Neural cell (in vitro differentiated cells): ENCODE results near the gene MACROH2A1. TPM values are rescaled to one million over a fixed set of nuclear protein-coding genes. Genes with fewer than 3 reads are reported as not detected.

ENCODE experiments used
- H2AFZ ChIP-seq: fragments of 200-600, 300-800 bp; sonication (generic), shearing (Covaris generic); 2 replicates; pipeline ENCODE4 v1.6.0; 2014; ENCODE audit warnings: low read depth, mild to moderate bottlenecking, antibody characterized with exemption, low read length, moderate library complexity
- H3F3A ChIP-seq: fragments of 200-600 bp; shearing (Covaris generic); 2 replicates; pipeline ENCODE4 v1.6.1; 2016; ENCODE audit warnings: mild to moderate bottlenecking, moderate library complexity, mixed read lengths, antibody characterized with exemption, low read length; ENCODE audit not compliant: insufficient read depth, poor library complexity, severe bottlenecking
- H3K27ac ChIP-seq: fragments of 200-600, 300-800 bp; sonication (generic), shearing (Covaris generic); 2 replicates; pipeline ENCODE4 v1.5.1; 2014; ENCODE audit warnings: mild to moderate bottlenecking, low read length, moderate library complexity
- H3K27me3 ChIP-seq: fragments of 300-800, 200-600 bp; sonication (generic), shearing (Covaris generic); 2 replicates; pipeline ENCODE4 v1.6.0; 2014; ENCODE audit warnings: mild to moderate bottlenecking, low read depth, low read length, moderate library complexity; ENCODE audit not compliant: insufficient read depth
- H3K36me3 ChIP-seq: fragments of 300-800, 200-600 bp; sonication (generic), shearing (Covaris generic); 2 replicates; pipeline ENCODE4 v1.5.1; 2014; ENCODE audit warnings: mild to moderate bottlenecking, antibody characterized with exemption, low read length, moderate library complexity; ENCODE audit not compliant: insufficient read depth
- H3K4me2 ChIP-seq: fragments of 300-800, 200-600 bp; sonication (generic), shearing (Covaris generic); 2 replicates; pipeline ENCODE4 v1.6.0; 2014; ENCODE audit warnings: mild to moderate bottlenecking, low read length
- H3K4me3 ChIP-seq: fragments of 300-800, 200-600 bp; sonication (generic), shearing (Covaris generic); 2 replicates; pipeline ENCODE4 v1.5.1; 2014; ENCODE audit warnings: mild to moderate bottlenecking, low read length, moderate library complexity
- H3K79me2 ChIP-seq: fragments of 200-600 bp; shearing (Covaris generic); replicated peaks from 2 replicates; pipeline ENCODE4 v1.6.0; 2014; ENCODE audit warnings: mild to moderate bottlenecking, low read length, moderate library complexity; ENCODE audit not compliant: insufficient read depth
- H3K9ac ChIP-seq: fragments of 300-800, 200-600 bp; sonication (generic), shearing (Covaris generic); 2 replicates; pipeline ENCODE4 v1.6.1; 2016; ENCODE audit warnings: mild to moderate bottlenecking, low read length, mixed read lengths
- H3K9me2 ChIP-seq: fragments of 200-600 bp; shearing (Covaris generic); 2 replicates; pipeline ENCODE4 v1.6.1; 2016; ENCODE audit warnings: mild to moderate bottlenecking, low read length, mixed read lengths; ENCODE audit not compliant: insufficient read depth
- H3K9me3 ChIP-seq: fragments of 200-600, 300-800 bp; sonication (generic), shearing (Covaris generic); 2 replicates; pipeline ENCODE4 v1.6.1; 2016; ENCODE audit warnings: mild to moderate bottlenecking, mixed run types, low read length, moderate library complexity, mixed read lengths
- H4K20me1 ChIP-seq: fragments of 200-600 bp; shearing (Covaris generic); 2 replicates; pipeline ENCODE4 v1.6.1; 2016; ENCODE audit warnings: mild to moderate bottlenecking, mixed run types; ENCODE audit not compliant: insufficient read depth
- EP300 ChIP-seq: fragments of 450-650 bp; conservative IDR thresholded peaks from 2 replicates; pipeline ENCODE4 v1.6.1; 2014; ENCODE audit warnings: antibody characterized with exemption, mild to moderate bottlenecking, moderate library complexity; ENCODE audit not compliant: poor library complexity, severe bottlenecking
- EZH2 ChIP-seq: fragments of 200-600, 300-800 bp; shearing (Covaris generic), sonication (generic); IDR thresholded peaks from 2 replicates; pipeline ENCODE4 v1.6.1; 2014; ENCODE audit warnings: antibody characterized with exemption, low read length, borderline replicate concordance, mild to moderate bottlenecking; ENCODE audit not compliant: insufficient read depth, poor library complexity, severe bottlenecking
- MXI1 ChIP-seq: fragments of 450-650 bp; conservative IDR thresholded peaks from 2 replicates; pipeline ENCODE4 v1.6.1; 2014; ENCODE audit warnings: antibody characterized with exemption, mild to moderate bottlenecking; ENCODE audit not compliant: poor library complexity, severe bottlenecking
- POLR2AphosphoS5 ChIP-seq: IDR thresholded peaks from 2 replicates; pipeline ENCODE4 v1.6.1; 2012
- RAD21 ChIP-seq: fragments of 450-650 bp; conservative IDR thresholded peaks from 2 replicates; pipeline ENCODE4 v1.6.1; 2014; ENCODE audit warnings: antibody characterized with exemption, mild to moderate bottlenecking, moderate library complexity
- REST ChIP-seq: IDR thresholded peaks from 2 replicates; pipeline ENCODE4 v1.6.1; 2012; ENCODE audit warnings: borderline replicate concordance
- SMC3 ChIP-seq: fragments of 450-650 bp; conservative IDR thresholded peaks from 2 replicates; pipeline ENCODE4 v1.6.1; 2014; ENCODE audit warnings: antibody characterized with exemption, mild to moderate bottlenecking, moderate library complexity; ENCODE audit not compliant: poor library complexity
- TAF1 ChIP-seq: IDR thresholded peaks from 2 replicates; pipeline ENCODE4 v1.6.1; 2012; ENCODE audit warnings: low read depth
- polyA plus RNA-seq: library from polyadenylated mRNA; depleted of rRNA; stranded (reverse); fragments of >200 nt; gene quantifications from 2 replicates; pipeline ENCODE4 v1.2.3, GENCODE V29; 2014
- TF ChIP-seq, protein P1 (sequence below): fragments of 450-650 bp; IDR thresholded peaks from 2 replicates; pipeline ENCODE4 v1.5.1; 2014; ENCODE audit warnings: antibody characterized with exemption, mild to moderate bottlenecking, moderate library complexity; ENCODE audit not compliant: poor library complexity, severe bottlenecking

MACROH2A1 gene
- polyA plus RNA-seq, 1 donor from 2014 or later: 351 TPM

- Histone ChIP-seq H3K9ac (no peak overlapping the region), H3K4me2 (no peak overlapping the region), H3K79me2 (no peaks in the 10 kb centered on the region), H3K27ac (no peak overlapping the region), H3K4me3 (no peak overlapping the region), H3K9me2 (no peaks in the 10 kb centered on the region), H3K27me3 (no peaks in the 10 kb centered on the region), H2AFZ (no peak overlapping the region), H3K36me3 (no peaks in the 10 kb centered on the region), H3F3A (no peaks in the 10 kb centered on the region), H3K9me3 (no peaks in the 10 kb centered on the region), H4K20me1 (no peaks in the 10 kb centered on the region)
- TF ChIP-seq RAD21: no peak
These were observed 92.5 kb downstream of the MACROH2A1 start for GRCh38 chr5:135306557-135306956.

- Histone ChIP-seq H4K20me1 (no peaks in the 10 kb centered on the region), H3K9me2 (no peaks in the 10 kb centered on the region), H3K4me2 (no peak overlapping the region), H3K27me3 (no peaks in the 10 kb centered on the region), H3K79me2 (no peaks in the 10 kb centered on the region), H3K27ac (no peak overlapping the region), H3F3A (no peaks in the 10 kb centered on the region), H3K36me3 (no peaks in the 10 kb centered on the region), H3K9me3 (no peaks in the 10 kb centered on the region), H2AFZ (no peak overlapping the region), H3K9ac (no peak overlapping the region), H3K4me3 (no peak overlapping the region)
- TF ChIP-seq EZH2 (no peak), EP300 (no peak), RAD21 (no peak), POLR2AphosphoS5 (no peak), TAF1 (no peak), MXI1 (no peak), SMC3 (no peak), REST (no peak)
- TF ChIP-seq, protein P1, sequence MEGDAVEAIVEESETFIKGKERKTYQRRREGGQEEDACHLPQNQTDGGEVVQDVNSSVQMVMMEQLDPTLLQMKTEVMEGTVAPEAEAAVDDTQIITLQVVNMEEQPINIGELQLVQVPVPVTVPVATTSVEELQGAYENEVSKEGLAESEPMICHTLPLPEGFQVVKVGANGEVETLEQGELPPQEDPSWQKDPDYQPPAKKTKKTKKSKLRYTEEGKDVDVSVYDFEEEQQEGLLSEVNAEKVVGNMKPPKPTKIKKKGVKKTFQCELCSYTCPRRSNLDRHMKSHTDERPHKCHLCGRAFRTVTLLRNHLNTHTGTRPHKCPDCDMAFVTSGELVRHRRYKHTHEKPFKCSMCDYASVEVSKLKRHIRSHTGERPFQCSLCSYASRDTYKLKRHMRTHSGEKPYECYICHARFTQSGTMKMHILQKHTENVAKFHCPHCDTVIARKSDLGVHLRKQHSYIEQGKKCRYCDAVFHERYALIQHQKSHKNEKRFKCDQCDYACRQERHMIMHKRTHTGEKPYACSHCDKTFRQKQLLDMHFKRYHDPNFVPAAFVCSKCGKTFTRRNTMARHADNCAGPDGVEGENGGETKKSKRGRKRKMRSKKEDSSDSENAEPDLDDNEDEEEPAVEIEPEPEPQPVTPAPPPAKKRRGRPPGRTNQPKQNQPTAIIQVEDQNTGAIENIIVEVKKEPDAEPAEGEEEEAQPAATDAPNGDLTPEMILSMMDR: no peak
These were observed 94.4 kb downstream of the MACROH2A1 start for GRCh38 chr5:135304352-135305221.
